ENCODE data around the gene SSBP2.

Gene SSBP2

DNA sequence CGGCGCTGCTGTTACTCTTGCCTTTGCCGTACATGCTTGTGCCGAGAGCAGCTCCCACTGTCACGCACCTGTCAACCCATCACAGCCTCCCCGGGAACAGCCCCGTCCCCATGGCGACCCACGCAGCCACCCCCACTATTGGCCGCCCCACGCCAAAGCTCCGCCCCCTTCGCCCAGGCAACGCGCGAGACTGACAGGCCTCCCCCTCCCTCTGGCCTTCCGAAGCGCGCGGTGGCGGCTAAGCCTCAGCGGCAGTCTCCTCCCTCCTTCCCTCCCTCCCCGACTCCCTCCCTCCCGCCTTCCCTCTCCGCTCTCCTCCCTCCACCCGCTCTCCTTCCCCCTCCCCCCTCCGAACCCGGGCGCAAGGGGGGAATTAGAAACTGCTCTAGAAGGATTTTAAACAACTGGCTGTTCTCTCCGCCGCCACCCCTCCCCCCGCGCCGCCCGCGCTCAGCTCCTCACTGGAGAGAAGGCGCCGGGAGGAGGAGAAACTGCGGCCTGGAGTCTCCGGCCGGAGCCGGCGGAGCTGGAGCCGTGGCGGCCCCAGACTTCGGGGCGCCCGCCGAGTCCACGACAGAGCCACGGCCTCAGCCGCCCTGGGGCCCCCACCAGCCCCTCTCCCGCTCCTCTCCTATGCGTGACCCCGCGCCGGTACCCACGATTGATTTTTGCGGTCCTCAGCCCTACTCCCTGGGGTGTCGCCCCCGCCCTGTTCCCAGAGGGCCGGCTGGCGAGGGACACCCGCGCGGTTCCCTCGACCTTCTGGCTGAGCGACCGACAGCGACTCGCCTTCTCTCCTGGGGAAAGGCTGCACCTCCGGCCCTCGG, at the start of gene SSBP2:
TSS of gene SSBP2 (minus strand) at position 89 of the 827 bp plus-strand sequence. CDS start at position 34, 55 bp downstream.
- peak; percentile 96 for DNase-seq (ENCODE audit: low spot score)

GRCh38 chr5:81795666-81796065, 44.8 kb upstream of the SSBP2 start:
- DNase-seq (ENCODE audit: low spot score) = no peak

- no peak for DNase-seq (ENCODE audit: low spot score)
Observed at GRCh38 chr5:81794226-81794625, 43.3 kb upstream of the SSBP2 start.

GRCh38 chr5:81790336-81790735, 39.4 kb upstream of the SSBP2 start:
- no peak for DNase-seq (ENCODE audit: low spot score)

GRCh38 chr5:81789033-81789432, 38.1 kb upstream of the SSBP2 start:
- no peak for DNase-seq (ENCODE audit: low spot score)

GRCh38 chr5:81788329-81788728, 37.4 kb upstream of the SSBP2 start:
- no peak for DNase-seq (ENCODE audit: low spot score)

DNA sequence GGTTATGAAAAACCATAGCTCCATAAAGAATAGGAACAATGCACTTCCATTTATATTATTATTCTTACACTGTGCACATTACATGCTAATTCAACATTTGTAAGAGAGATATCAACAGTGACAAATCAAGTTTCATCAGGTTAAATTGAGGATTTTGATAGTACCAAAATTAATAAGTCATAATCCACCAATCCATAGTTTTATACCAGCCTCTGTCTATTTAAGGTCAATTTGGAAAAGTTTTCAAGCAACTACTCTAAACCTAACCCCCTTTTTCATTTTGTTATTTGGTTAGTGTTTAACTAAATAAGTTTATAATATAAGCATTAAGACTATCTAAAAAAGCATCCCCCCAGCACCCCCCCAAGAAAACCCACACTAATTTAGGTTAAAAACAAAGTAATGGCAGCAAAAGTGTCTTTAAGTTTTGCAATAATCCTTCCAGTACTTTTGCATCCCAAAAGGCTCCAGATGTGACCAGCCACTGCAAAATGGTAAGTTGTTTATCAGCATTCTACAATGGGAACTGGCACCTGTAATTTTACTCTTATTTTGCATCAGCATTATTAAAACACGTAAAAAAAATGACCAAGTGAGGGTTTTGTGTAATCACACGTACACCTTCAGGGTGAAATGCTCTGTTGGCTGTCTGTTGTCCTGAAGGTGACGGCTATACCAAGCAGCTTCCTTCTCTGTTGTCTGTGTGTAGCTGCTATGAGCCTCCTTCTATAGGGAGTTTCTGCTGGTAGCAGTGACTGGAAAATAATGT, 36.8 kb upstream of the SSBP2 start:
- DNase-seq (ENCODE audit: low spot score) = peak; percentile 19

DNA sequence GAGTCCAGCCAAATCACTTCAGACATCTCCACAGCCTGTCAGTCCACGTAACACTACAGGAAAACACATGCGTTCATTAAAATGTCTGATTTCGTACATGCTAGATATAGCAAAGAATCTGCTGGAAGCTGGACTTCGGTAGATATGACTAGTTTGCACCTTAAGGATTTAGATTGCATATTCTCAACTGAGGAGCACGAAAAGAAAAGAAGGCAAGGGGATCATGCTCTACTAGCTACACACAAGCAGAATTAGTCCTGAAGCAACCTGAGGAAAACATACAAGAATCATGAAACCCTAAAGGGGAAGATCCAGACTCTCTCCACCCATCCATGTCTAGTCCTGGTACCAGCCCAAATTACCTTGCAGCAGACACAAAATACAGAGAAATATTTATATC, 36.1 kb upstream of the SSBP2 start:
- DNase-seq (ENCODE audit: low spot score) = no peak

DNA sequence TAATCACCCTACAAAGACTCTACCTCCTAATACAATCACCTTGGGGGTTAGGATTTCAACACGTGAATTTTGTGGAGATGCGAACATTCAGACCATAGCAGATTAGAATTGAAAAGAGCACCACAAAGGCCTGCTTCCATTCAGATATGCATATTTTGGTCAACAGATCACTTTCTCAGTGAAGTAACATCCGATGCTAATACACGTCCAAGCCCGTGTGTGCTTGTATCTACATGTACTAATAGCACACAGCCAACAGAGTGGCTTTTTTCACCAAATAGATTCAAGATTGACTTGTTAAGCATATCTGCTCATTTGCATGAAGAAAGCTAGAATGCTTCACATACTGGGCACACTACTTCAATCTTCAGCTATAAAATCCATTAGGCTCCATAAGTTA, 35.6 kb upstream of the SSBP2 start:
- no peak for DNase-seq (ENCODE audit: low spot score)

GRCh38 chr5:81785322-81785721, 34.4 kb upstream of the SSBP2 start:
- DNase-seq (ENCODE audit: low spot score) = no peak

- DNase-seq (ENCODE audit: low spot score) = no peak
Observed at GRCh38 chr5:81783401-81783800, 32.5 kb upstream of the SSBP2 start.

GRCh38 chr5:81782811-81783210, 31.9 kb upstream of the SSBP2 start:
- no peak for DNase-seq (ENCODE audit: low spot score)

- DNase-seq (ENCODE audit: low spot score) = no peak
Observed at GRCh38 chr5:81779916-81780266, 29.0 kb upstream of the SSBP2 start.

DNA sequence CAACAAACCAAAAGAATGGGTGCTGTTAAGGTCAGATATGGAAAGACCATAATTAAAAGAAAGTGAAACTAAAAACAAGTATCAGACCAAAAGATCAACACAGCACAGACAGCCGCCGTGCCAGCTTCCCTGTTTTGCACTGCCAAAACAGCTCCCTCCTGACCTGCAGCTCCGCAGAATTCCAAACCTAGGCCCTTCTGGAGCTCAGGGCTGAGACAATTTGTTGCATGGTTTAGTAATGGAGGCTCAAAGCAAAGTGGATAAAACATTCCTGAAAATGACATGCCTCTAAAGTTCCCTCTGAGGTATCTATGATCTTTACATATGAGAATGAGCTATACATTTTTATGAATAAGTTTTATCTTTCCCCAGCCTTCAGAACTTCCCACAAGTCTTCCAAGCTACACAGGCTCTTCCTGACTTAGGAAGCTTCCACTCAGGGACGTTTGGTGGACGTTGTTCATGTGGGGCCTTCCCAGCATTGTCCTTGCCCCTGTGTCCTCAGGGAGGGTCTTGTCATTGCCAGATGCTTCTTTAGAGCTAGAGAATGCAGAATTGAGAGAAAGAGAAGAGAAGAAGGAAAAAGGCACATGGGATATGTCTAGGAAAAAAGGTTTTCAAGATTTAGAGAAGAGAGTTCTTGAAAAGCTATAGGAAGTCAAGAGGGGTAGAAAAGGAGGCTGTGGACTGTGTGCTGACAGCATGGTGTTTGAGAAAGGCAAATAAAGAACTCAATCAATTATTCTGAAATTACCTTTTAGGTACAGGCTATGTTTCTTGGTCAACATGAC, 28.4 kb upstream of the SSBP2 start:
- DNase-seq (ENCODE audit: low spot score) = peak; percentile 19

DNA sequence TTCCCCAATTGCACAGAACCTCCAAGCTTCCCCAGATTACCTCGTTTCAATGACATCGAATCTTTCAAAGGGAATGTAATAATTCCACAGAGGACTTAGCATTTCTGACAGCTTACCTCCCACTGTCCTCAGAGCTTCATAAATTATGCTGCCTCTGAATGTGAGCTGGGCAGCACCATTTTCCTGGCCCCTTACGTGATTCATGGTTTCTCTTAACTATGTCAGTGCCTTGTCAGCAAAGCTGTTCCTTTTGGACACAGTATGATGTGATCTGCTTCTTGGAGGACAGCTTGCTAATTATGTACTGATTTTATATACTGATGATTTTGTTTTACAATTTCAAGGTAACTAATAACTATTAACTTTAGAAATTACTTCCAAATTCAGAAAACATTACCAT, 27.7 kb upstream of the SSBP2 start:
- DNase-seq (ENCODE audit: low spot score) = no peak

GRCh38 chr5:81776258-81776657, 25.4 kb upstream of the SSBP2 start:
- DNase-seq (ENCODE audit: low spot score) = no peak

DNA sequence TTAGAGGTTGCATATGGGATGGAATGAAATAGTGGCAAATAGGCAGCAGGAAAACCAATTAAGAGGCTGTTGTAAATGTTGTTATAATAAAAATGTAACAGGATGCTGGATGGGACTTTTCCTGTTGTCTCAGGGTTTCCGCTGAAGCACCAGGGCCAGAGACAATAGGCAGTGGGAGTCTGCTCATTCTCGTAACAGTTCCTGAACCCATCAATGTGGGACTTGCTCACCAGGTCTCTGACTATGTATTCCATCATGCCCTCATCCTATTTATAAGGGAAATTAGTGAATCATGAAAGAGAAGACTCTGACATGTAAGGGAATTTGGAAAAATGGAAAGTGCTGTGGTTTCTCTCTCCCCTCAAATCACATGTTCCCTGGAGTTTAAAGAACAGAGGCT, 23.5 kb upstream of the SSBP2 start:
- DNase-seq (ENCODE audit: low spot score) = no peak

- DNase-seq (ENCODE audit: low spot score) = no peak
Observed at GRCh38 chr5:81773574-81773973, 22.7 kb upstream of the SSBP2 start.

DNA sequence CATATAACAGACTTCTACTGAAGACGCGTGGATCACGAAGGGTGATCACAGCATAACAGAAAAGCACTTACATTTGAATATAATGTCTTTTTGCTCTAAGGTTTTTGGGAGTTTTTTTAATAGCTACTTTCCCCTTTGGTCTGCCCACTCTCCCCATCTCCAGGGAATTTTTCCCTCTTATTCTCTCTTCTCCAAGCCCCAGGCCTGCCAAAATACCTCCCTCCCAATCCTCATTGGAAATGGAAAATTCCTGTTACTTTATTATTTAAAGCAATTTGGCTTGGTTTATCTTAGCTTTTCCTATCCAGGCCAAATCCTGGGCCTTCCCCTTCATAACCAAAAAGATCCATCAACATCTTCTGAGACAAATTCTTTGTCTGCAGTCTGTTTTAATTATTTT, 22.3 kb upstream of the SSBP2 start:
- DNase-seq (ENCODE audit: low spot score) = no peak

GRCh38 chr5:81772488-81772887, 21.6 kb upstream of the SSBP2 start:
- no peak for DNase-seq (ENCODE audit: low spot score)

GRCh38 chr5:81768935-81769452, 18.1 kb upstream of the SSBP2 start:
- peak; percentile 72 for DNase-seq (ENCODE audit: low spot score)

DNA sequence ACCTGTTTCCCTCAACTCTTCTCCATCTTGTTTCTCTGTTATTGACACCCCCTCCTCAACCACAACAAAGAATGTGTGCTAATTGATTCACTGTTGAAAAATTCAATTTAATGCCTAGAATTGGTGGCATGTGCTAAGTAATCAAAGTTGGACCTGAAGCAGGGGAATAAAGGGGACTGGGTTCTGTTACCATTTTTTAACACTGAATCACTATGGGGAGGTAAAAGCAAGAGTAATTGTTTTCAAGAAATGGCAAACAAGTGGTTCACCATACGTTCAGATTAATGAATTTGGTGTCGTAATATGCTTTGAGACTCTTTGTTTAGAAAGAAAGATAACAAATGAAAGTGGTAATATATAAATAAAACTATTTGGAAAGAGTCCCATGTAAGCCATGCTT, 17.0 kb upstream of the SSBP2 start:
- no peak for DNase-seq (ENCODE audit: low spot score)

All from AG08396 (cell line).